HG03108 (cell line): ENCODE results near the gene SHE.

ENCODE experiments used
- ATAC-seq: cut with Tn5 transposase; IDR thresholded peaks from one replicate; pipeline ENCODE4 v1.9.1; 2021; ENCODE audit warnings: moderate library complexity; ENCODE audit not compliant: unreplicated experiment

The SHE gene

DNA sequence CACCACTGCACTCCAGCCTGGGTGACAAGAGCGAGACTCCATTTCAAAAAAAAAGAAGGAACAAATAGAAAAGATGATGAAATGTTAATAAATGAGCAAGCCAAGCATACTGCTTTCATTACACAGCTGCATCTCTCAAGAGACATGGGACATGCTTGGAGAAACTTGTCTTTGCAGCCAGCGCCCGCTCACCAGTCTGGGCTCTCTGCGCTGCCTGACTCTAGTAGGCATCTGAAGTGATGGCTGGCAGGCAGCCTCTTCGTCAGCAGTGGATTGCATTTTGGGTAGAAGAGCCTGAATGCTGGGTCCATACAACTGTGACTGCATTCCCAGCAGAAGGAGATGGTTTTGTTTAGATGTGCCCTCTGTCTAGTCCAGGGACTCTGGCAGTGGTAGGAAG lies 49.1 kb downstream of the SHE start:
- ATAC-seq = no peak

DNA sequence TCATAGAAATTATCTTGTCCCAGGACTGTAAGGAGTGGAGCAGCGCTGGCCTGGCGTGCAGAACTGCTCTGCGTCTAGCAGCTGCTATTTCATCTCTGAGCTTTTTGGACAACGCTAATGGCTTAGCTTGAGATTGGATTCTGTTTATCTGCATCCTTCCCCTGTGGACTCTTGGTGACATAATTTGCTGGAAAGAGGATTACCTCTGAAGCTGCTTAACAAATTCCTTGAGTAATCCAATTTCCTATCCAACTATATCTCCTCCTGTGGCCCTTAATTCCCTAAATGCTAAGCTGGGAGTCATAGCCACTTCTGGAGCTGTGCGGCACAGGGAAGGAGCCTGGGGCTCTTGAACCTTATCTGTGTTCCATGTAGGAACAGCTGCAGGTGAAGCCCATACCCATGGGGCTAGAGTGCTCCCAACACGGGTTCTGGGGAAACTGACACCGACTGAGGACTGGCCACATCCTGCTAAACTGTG lies 53.8 kb downstream of the SHE start:
- no peak for ATAC-seq

DNA sequence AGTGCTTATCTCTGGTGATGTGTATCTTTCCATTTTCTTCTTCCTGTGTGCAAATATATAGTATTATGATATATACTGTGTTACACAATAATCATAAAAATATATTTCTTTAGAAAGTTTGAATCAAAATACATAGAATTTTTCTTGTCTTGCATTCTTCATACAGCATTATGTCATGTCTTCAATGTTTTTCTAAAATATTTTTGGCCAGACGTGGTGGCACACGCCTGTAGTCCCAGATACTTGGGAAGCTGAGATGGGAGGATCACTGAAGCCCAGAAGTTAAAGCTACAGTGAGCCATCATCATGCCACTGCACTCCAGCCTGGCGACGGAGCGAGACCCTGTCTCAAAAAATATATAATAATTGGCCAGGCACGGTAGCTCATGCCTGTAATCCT lies 55.4 kb downstream of the SHE start:
- ATAC-seq = no peak

DNA sequence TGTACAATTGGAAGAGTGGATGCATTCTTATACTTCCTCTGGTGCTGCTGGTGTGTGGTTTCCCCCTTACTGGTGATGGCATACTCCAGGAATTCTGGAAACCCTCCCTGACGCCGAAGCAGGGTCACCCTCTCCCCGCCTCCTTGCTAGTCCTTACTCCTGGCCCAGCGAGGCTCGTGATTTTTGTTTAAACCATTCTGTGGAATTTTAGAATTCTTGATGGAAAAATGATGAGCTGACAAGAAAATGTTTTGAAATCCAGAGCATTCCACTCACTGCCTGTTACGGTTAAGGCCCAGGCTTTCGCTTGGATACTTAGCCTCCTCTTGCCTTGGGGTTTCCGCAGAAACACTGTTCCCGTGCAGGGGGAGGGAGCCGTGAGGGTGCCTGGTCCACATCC lies 55.9 kb downstream of the SHE start:
- no peak for ATAC-seq

DNA sequence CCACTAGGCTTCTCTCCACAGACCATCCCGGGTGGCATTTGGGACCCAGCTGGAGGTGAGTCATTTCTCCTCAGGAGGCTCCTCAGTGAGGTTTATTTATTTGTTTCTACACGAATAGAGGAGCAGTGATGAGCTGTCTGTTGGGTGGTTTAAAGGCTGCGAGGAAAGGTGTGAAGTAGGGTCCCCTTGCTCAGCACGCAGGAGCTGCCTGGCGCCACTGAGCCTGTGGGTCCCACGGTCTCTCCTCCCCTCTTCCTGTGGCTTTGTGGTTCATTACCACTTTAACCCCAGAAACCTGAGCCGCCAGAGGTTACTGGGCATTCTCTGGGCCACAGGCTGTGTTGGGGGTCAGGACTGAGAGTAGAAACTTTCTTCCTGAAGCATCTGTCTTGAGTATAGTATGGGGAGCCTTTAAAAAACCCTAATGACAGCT lies 57.2 kb downstream of the SHE start:
- no peak for ATAC-seq

DNA sequence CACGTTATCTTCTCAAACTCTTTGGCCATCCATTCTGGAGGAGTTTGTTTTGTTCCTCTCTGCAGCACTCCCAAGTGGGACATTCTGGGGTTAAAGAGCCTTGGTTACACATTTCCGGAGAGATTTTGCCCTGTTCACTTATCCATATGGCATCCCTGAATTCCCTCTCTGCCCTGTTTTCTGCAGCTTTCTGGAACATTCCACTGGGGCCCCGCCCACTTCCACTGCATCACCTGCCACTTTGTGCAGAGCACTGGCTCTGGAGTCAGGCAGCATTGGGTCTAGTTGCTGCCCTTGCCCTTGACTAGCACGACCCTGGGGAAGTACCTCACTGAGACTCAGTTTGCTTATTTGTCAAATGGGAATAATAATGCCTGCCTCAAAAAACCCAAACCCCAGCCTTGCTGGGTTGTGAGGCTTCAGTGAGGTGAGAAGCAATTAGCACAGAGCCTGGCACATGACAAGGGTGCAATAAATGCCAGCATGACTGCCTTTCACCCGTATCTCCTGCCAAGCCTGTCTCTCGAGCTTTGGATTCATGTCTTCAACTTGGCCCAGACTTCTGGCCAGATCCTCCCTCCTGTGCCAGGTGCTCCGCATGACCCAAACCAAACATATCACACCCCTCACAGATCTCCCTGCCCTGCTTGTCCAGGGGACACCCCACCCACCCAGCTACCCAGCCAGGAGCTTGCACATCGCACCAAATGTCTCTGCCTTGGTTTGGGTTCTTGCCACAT lies 58.8 kb downstream of the SHE start:
- ATAC-seq = no peak

DNA sequence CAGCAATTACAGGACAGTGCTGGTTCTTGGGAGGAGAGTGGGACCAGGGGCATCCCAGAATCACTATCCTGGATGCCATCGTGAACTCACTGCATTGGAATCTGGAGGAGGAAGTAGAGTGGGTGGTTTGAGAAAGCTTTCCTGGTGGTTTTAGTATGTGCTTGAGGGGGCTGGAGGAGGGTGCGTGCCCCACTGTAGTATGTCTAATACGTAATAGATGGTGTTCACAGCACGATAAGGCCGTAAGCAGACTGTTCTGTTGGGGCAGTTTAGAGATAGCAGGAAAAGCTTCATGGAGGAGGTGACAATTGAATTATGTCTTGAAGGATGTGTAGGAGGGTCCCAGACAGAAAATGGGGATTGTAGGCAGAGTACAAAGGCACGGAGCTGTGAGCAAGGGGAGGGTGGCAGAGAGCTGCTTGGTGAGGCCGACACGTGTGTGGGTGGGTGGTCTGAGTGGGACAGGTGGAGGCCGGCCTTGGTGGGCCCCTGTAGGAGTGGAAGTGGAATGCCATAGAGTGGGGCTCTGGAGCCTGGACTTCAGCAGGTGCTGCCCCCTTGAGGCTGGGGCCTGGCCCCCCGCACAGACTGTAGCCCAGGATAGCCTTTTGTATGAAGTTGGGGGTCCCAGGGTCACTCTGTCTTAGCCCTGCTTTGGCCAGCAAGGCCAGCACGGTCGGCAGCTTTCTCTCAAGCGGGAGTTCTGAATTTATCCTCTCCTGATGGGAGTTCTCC lies 60.0 kb downstream of the SHE start:
- no peak for ATAC-seq

DNA sequence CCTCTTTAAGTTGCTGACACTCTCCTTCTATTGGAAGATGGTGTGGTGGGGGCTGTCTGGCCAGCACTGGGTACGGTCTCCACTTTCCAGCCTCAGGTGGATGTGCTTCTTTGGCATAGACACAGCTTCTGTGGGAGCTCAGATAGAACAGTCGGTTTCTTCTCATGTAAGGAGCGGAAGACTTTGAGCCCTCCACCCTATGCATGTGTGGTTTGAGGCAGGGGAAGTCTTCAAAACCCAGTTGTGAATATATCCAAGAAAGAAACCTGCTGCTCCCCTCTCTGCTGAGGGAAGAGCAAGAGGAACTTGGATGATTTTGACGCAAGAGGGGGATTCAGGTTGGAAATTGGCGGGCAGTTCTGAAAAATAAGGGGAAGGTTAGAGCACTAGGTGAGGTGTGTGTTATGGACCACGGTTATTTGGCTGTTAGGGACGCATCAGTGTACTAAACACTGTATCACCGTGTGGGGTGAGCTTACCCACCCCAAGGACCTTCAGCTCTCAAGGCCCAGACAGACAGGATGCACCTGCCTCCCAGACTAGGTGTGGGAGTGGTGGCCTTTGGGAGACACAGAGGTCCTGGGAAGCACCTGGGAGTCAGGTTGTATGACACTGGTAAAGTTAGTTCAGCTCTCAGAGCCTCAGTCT lies 60.8 kb downstream of the SHE start:
- no peak for ATAC-seq

DNA sequence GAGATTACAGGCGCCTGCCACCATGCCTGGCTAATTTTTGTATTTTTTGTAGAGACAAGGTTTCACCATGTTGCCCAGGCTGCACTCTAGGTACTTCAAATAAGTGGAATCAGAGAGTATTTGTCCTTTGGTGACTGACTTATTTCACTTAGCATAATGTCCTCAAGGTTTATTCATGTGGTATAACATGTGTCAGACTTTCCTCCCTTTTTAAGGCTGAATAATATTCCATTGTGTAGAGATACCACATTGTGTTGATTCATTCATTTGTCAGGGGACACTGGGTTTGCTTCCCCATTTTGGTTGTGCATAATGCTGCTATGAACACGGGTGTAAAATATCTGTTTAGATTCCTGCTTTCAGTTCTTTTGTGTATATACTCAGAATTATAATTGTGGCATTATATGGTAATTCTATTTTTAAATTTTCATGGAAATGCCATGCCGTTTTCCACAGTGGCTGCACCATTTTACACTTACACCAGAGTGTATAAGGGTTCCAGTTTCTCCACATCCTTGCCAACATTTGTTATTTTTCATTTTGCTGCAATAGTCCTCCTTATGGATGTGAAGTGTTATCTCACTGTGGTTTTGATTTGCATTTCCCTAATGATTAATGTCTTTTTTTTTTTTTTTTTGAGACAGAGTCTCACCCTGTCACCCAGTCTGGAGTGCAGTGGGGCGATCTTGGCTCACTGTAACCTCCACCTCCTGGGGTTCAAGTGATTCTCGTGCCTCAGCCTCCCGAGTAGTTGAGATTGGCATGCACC lies 62.0 kb downstream of the SHE start:
- no peak for ATAC-seq

DNA sequence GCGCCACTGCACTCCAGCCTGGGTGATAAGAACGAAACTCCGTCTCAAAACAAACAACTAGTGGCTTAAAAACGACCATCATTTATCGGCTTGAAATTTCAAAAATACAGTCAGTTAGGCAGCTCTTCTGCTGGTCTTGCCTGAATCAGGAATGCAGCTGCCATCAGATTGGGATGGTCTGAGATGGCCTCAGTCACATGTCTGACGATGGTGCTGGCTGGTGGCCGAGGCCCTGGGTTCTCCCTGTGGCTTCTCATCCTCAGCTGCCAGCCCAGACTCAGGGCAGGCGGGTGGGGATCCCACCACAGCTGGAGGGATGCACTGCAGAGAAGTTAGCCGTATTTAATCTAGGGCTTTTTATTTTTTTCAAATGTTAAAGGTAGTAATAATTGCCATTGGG lies 65.8 kb downstream of the SHE start:
- no peak for ATAC-seq

DNA sequence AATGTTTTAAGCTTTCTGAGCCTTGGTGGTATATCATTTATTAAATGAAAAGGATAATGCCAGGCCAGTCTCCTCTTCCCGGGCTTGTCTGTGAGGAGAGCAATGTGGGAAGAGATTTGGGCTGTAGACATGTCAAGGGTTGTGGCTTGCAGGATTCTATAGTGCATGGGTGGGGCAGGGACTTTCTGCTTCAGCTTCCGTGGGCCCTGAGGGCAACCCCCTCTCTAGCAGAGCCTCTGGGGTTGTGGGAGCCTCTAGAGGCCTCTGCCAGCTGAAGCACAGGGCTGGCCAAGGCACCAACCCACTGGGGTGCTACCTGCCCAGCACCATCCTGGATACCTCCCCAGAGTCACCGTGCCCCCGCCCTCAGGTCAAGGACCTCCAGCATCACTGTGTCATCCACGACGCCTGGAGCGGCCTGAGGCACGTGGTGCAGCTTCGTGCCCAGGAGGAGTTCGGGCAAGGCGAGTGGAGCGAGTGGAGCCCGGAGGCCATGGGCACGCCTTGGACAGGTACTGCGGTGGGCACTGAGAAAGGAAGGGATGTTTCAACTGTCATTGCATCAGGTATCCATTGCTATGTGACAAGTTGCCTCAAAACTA lies 66.5 kb downstream of the SHE start:
- no peak for ATAC-seq

DNA sequence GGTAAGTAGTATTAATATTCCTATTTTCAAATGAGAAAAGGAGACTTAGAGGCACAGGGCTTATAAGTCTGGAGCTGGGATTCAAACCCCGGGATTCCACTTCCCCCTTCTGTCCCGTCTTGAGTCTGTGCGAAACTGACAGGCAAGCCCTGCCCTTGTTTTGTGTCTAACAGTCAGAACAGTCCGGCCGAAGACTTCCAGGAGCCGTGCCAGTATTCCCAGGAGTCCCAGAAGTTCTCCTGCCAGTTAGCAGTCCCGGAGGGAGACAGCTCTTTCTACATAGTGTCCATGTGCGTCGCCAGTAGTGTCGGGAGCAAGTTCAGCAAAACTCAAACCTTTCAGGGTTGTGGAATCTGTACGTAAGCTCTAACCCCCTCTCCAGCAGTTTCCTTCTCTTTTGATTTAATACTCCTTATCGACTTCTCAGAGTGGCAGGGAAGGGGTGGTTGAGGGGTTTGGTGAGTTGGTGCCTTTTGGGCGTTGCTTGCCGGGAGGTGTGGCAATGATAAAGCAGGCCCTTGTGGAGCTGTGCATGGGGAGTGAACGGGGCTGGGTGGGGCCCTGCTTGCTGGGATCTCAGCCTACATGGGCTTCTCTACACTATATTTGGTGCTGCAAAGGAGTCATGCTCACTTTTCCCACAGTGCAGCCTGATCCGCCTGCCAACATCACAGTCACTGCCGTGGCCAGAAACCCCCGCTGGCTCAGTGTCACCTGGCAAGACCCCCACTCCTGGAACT lies 67.7 kb downstream of the SHE start:
- ATAC-seq = no peak

DNA sequence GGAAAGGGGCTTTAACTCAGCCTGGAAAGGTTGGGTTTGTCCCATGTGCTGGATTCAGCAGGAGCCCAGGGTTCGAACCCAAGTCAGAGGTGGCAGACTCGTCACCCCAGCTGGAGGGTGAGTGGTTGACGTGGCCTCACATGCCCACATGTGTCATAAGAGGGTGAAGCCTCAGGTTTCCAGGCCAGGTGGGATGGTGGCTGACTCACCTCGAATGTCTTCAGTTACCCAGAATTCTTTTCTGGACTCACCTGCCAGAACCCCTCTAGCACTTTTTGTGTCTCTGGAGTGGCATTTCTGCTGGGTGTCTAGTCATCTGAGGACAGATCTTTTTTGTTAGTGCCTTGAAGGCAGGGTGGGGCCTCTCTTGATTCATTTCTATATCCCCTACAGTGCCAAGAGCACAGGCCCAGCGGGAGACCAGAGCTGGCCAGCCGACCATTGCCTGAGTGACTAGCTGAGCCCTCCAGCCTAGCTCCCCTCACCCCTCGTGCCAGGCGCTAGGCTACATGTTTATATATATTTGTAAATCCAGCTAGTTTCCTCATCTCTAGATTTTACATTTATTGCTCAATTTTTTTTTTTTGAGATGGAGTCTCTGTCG lies 68.9 kb downstream of the SHE start:
- ATAC-seq = no peak

DNA sequence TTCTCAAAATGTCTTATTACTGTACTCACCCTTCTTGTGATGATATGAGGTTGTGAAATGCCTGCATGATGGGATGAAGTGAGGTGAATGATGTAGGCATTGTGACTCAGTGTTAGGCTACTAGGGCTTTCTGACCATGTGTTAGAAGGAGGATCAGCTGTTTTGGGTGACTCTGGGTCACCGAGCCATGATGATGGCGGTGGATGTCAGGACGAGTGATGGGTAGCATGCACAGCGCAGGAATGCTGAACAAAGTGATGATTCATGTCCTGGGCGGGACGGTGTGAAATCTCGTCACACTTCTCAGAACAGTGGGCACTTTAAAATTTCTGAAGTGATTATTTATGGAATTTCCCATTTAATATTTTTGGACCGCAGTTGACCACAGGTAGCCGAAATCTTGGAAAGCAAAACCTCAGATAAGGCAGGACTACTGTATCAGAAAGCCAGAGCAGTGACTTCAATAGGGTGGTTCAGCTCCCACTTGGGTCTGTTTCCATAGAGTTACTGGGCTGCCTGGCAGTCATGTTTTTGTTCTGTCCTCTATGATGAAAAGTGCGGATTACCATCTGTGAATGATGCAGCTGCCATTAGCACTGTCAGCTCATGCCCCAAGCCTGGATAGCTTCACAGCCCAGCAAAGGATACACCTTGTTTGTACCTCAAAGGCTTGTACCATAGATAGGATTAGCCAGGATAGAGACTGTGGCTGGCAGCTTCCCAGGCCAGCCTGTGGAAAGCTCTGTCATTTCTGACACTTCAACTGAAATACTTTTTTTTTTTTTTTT lies 70.4 kb downstream of the SHE start:
- no peak for ATAC-seq

DNA sequence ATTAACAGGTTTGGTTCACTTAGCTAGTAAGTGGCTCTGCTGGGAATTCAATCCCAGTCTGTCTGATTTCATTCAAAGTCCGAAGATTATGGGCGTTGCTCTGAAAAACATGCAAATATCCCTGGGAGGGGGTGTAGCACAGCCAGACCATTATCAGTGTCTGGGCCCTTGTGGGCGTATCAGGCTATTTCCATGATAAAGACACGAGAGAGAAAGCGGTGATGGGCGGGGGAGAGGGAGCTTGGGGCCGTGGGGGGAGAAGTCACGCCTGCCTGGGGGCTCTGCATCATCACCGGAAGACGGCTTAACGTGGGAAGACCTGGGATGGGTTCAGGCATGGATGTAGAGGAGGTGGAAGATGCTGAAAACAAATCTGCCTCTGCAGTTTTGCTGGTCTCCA lies 71.3 kb downstream of the SHE start:
- ATAC-seq = no peak

DNA sequence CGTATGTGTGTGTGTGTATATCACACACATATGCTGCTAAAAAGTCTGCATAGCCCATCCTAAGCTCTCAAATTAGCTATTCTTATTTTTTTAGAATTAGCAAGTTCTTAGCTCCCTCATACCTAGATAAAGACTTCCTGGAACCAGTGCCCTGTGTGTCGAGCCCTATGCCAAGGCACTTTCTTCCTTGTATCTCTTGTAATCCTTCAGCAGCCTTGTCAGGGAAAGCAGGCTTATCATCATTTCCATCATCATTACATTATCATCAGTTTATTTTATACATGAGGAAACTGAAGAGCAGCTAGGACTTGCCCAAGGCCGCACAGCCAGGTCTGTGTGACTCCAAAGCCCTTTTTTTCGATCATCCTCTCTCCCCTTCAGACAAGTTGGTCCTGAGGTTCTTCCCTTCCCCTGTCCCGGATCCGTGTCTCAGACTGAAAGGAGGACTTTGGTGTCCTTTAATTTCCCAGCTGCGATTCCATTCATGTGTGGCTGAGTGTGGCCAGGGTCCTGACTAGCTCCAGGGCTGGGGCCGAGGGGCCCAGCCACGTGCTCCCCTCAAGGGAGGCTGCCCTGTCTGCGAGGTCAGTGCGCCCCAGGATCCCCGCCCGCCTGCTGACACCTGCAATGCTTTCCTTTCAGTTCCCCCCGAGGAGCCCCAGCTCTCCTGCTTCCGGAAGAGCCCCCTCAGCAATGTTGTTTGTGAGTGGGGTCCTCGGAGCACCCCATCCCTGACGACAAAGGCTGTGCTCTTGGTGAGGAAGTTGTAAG lies 72.2 kb downstream of the SHE start:
- no peak for ATAC-seq
